Colonic mucosa (tissue), 4 donors: ENCODE measurements around the gene CDH16. TPM values are rescaled to one million over a fixed set of nuclear protein-coding genes. Genes with fewer than 3 reads are reported as not detected.

Experiments
- DNase-seq: peaks from one replicate; pipeline ENCODE4 v3.0.0-alpha.2; 2020
- H3K27ac ChIP-seq: fragments of 200-600 bp; one replicate; pipeline ENCODE4 v1.8.0; 2021
- H3K27me3 ChIP-seq: fragments of 200-600 bp; one replicate; pipeline ENCODE4 v1.8.0; 2021
- H3K36me3 ChIP-seq: fragments of 200-600 bp; one replicate; pipeline ENCODE4 v1.8.0; 2021
- H3K4me1 ChIP-seq: fragments of 200-600 bp; one replicate; pipeline ENCODE4 v1.8.0; 2021; ENCODE audit warnings: mild to moderate bottlenecking
- H3K4me3 ChIP-seq: fragments of 200-600 bp; one replicate; pipeline ENCODE4 v1.8.0; 2021
- H3K9ac ChIP-seq, 2 donors: one replicate each; pipeline ENCODE4 v1.7.0; 2013; ENCODE audit warnings: control low read depth in 2 of 2, low read depth in 2 of 2, low read length in 2 of 2
- H3K9me3 ChIP-seq: fragments of 200-600 bp; one replicate; pipeline ENCODE4 v1.8.0; 2021
- CTCF ChIP-seq: fragments of 200-600 bp; IDR thresholded peaks from one replicate; pipeline ENCODE4 v1.8.0; 2022; ENCODE audit warnings: antibody characterized with exemption, mild to moderate bottlenecking
- intact Hi-C: fragments of 100-400 bp; cut with DNase I; formaldehyde crosslinking; loops from one replicate; pipeline ENCODE4 v1.14.1; 2022
- total RNA-seq, 2 donors: library from RNA; stranded (reverse); fragmentation: NEBNext Ultra II Directional in 1 of 2; extraction: Animal tissue kit (Norgen Biotek cat#: 25700) in 1 of 2; gene quantifications; one replicate each; pipeline ENCODE4 v1.2.1, GENCODE V29; 2021
- donor health status: healthy.
- donor health status: DM: no; HTN: no; CAD: no.
- donor health status: DM: no; HTN: no; CAD: no.

The CDH16 gene
- total RNA-seq, 2 donors from 2014 or later, result 0.72 to 1.8 TPM

GRCh38 chr16:66889622-66890021, 29.1 kb downstream of the CDH16 start:
- Histone ChIP-seq H3K27me3 (no peaks in the 10 kb centered on the region), H3K9me3 (no peaks in the 10 kb centered on the region), H3K9ac (no peak overlapping the region), H3K27ac (no peak overlapping the region), H3K4me3 (no peak overlapping the region), H3K36me3 (peaks cover 5% of the 10 kb centered on the region), H3K4me1 (no peaks in the 10 kb centered on the region)
- no peak for DNase-seq
- no peak for TF ChIP-seq CTCF
- intact Hi-C loops, result no loop called here

- TF ChIP-seq CTCF, result no peak
- Histone ChIP-seq H3K4me3 (no peak overlapping the region), H3K4me1 (no peaks in the 10 kb centered on the region), H3K9me3 (no peaks in the 10 kb centered on the region), H3K27ac (no peak overlapping the region), H3K9ac (no peak overlapping the region), H3K36me3 (peaks cover 5% of the 10 kb centered on the region), H3K27me3 (no peaks in the 10 kb centered on the region)
- no peak for DNase-seq
- intact Hi-C loops, result no loop called here
Observed at GRCh38 chr16:66888647-66889615, 29.8 kb downstream of the CDH16 start.

- H3K9me3 ChIP-seq, result no peaks in the 10 kb centered on the region
- intact Hi-C loops, result no loop called here
- H3K27me3 ChIP-seq, result no peaks in the 10 kb centered on the region
- no peak overlapping the region for H3K4me3 ChIP-seq
- DNase-seq, result no peak
- no peak overlapping the region for H3K9ac ChIP-seq
- H3K27ac ChIP-seq, result no peak overlapping the region
- H3K36me3 ChIP-seq, result peaks cover 5% of the 10 kb centered on the region
- no peaks in the 10 kb centered on the region for H3K4me1 ChIP-seq
- TF ChIP-seq CTCF, result no peak
Observed at GRCh38 chr16:66886914-66887313, 31.8 kb downstream of the CDH16 start.

- TF ChIP-seq CTCF, result no peak
- Histone ChIP-seq H3K4me1 (peaks cover 4% of the 10 kb centered on the region), H3K4me3 (no peak overlapping the region), H3K9me3 (no peaks in the 10 kb centered on the region), H3K36me3 (peaks cover 5% of the 10 kb centered on the region), H3K27me3 (no peaks in the 10 kb centered on the region), H3K27ac (no peak overlapping the region), H3K9ac (no peak overlapping the region)
- intact Hi-C loops, result no loop called here
- DNase-seq, result no peak
Observed at GRCh38 chr16:66886321-66886720, 32.4 kb downstream of the CDH16 start.

GRCh38 chr16:66885491-66885890, 33.2 kb downstream of the CDH16 start:
- H3K9ac ChIP-seq, result no peak overlapping the region
- no peak overlapping the region for H3K27ac ChIP-seq
- peaks cover 5% of the 10 kb centered on the region for H3K36me3 ChIP-seq
- H3K9me3 ChIP-seq, result no peaks in the 10 kb centered on the region
- no peak for TF ChIP-seq CTCF
- no peak overlapping the region for H3K4me3 ChIP-seq
- peaks cover 4% of the 10 kb centered on the region for H3K4me1 ChIP-seq
- intact Hi-C loops, result no loop called here
- H3K27me3 ChIP-seq, result no peaks in the 10 kb centered on the region
- no peak for DNase-seq
